GM21786 (cell line): ENCODE measurements around the gene ABLIM1.

Experiments used
- ATAC-seq: cut with Tn5 transposase; IDR thresholded peaks from one replicate; pipeline ENCODE4 v1.9.1; 2021; ENCODE audit not compliant: unreplicated experiment

Gene ABLIM1

GRCh38 chr10:114550756-114551635 lies 107.1 kb downstream of the ABLIM1 start:
- no peak for ATAC-seq

- no peak for ATAC-seq
Observed at GRCh38 chr10:114548662-114549061, 109.4 kb downstream of the ABLIM1 start.

DNA sequence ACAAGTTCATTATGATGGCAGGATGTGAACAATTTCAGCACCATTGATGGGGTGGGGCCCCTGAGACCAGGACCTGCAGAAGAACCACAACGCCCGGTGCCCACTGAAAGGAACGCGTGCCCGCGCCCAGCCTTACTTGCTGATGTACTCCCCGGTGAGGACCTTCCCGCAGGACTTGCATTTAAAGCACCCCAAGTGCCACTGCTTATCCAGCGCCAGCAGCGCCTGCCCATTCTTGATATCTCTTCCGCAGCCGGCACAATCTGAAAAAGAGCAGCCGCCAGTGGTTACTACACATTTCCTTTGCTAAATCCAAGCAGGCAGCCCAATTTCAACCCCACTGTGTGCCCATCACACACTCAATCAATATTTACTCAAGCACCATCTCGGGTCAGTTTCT lies 110.6 kb downstream of the ABLIM1 start:
- no peak for ATAC-seq

GRCh38 chr10:114547056-114547455 lies 111.0 kb downstream of the ABLIM1 start:
- no peak for ATAC-seq

DNA sequence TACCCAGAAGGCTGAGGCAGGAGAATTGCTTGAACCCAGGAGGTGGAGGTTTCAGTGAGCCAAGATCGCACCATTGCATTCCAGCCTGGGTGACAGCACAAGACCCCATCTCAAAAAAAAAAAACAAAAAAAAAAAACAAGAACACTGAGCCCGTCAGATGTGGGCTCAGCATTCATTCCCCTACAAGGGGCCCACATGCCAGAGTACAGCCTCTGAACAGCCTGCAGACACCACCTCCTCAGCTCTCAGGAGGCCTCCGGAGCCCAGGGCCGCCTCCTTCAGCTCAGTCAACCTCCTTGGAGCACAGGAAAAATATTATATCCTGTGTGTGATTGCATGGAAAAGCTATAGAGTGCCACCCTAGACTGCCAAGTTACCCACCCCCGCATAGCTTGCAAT lies 112.3 kb downstream of the ABLIM1 start:
- no peak for ATAC-seq

DNA sequence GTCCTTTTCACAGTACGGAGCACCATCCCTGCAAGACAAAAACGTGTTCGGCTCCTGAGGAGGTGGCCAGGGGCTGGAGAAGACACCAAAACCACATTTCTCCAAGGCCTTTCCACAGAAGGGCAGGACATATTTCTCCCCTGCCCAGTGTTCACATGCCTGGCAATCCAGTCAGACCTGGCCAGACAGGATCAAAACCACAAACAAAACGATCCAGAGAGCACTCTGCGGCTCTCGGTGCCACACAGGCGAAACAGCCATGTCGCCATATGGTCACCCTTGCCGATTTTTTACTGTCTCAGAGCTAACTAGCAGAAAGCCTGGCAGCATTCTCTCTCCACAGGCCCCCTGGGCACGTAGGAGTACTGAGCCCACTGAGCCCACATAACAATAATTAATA lies 113.0 kb downstream of the ABLIM1 start:
- ATAC-seq, result no peak

DNA sequence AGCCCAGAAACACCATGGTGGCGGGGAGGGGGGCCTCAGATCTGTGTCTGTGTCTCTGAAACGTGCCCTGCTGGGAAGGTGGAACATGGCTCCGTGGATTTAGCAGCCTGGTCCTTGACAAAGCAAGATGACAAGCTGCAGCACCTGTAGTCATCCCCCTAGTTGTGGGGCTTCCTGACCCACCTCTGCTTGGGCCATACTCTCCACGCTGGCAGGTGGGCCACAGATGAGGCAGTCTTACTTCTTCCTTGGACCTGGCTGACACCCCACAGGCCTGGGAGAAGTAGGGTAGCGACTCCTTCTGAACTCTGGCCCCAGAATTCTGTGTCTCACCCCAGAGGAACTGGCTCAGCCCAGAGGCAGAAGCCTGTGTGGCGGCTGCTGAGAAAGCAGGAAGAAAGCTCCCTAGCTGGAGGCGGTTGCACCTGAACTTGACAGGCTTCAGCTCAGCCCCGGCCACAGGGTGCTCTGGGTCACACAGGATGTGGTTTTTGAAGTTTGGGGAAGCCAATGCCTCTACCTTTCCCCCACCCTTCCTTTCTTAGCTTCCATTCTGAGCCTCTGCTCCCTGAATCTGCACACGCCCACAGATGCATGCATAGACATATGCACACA lies 113.9 kb downstream of the ABLIM1 start:
- peak; percentile 97 for ATAC-seq

GRCh38 chr10:114543456-114543855 lies 114.6 kb downstream of the ABLIM1 start:
- no peak for ATAC-seq

- ATAC-seq, result no peak
Observed at GRCh38 chr10:114542373-114542772, 115.7 kb downstream of the ABLIM1 start.

GRCh38 chr10:114541797-114542160 lies 116.3 kb downstream of the ABLIM1 start:
- ATAC-seq, result no peak

DNA sequence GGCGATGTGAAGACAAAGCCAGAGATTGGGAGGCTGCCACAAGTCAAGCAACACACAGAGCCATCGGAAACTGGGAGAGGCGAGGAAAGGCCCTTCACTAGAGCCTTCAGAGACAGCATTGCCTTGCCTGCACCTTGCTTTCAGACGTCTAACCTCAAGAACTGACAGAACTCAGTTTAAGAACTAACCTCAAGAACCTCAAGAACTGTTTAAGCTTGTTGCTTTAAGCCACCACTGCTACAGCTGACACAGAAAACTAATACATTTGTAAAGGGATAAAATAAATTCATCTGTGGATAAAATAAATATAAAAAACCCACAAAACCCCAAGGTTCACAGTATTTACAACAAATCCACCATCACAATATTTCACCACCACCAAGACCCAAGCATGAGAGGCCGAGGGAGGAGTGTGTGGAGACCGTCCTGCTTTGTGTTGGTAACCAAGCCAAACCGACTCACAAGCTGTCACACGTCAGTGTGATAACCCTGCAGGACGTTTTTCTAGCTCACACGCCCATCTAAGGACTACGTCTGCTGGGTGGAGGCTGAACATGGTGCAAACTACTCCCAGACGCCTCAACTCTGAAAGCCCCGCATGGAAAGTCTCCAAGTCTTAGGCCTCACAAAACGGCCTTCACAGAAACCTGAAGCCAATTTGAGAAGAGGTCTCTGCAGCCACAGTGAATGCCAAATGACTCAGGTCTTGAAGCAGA lies 116.8 kb downstream of the ABLIM1 start:
- no peak for ATAC-seq

GRCh38 chr10:114540236-114540635 lies 117.8 kb downstream of the ABLIM1 start:
- no peak for ATAC-seq

DNA sequence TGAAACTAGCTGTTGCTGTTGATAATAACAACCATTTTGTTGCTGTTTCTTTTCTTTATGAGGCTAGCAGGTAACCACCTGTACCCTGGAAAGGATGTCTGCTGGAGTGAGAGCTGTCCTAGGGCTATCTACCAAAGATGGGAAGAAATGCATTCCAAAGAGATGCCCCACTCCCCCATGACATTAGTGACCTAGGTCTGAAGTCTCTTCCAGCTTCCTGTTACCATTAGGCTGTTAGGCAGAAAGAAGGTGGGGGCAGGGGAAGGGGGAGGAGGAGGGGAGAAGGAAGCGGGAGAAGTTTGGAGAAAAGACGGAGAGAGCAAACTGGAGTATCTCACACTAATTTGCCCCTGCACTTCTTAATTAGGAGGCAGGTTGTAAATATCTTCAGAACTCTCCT lies 118.5 kb downstream of the ABLIM1 start:
- ATAC-seq, result no peak

GRCh38 chr10:114538181-114538906 lies 119.7 kb downstream of the ABLIM1 start:
- ATAC-seq, result peak; percentile 39

DNA sequence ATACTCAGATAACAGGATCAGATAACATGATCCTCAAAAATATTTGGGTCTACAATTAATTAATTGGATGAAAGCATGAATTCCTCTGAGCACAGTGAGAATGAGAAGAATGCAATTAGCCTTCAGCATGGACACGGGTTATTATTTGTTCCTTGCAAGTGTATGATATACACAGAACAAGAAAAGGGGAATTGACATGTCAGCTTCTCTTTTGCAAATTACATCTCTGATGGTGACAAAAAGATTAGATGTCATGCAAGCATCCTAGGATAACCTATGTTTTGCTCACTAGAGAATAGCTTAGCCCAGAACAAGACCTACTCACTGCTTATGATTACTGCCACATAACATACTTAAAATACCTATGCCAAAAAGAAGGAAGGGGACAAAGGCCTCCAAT lies 120.3 kb downstream of the ABLIM1 start:
- no peak for ATAC-seq

GRCh38 chr10:114534571-114534981 lies 123.5 kb downstream of the ABLIM1 start:
- no peak for ATAC-seq

- no peak for ATAC-seq
Observed at GRCh38 chr10:114532226-114532625, 125.8 kb downstream of the ABLIM1 start.

- peak; percentile 95 for ATAC-seq
Observed at GRCh38 chr10:114526504-114527238, 131.4 kb downstream of the ABLIM1 start.

DNA sequence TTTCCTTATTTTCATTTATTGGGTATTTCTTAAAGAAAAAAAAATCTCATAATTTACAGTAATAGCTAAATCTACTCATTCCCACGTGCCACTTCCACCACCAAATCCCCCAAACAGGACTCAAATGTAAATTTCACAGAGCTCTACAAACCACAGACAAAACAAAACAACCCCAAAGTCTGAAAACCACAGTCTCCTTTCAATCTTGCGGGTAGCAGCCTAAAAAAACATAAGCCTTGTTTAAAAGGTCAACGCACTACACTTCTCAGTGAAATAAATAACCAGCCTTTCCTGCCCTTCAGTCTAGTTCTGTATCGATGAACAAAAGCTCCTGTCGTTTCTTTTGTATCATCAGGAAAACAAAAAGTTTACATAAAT lies 132.0 kb downstream of the ABLIM1 start:
- peak; percentile 33 for ATAC-seq

DNA sequence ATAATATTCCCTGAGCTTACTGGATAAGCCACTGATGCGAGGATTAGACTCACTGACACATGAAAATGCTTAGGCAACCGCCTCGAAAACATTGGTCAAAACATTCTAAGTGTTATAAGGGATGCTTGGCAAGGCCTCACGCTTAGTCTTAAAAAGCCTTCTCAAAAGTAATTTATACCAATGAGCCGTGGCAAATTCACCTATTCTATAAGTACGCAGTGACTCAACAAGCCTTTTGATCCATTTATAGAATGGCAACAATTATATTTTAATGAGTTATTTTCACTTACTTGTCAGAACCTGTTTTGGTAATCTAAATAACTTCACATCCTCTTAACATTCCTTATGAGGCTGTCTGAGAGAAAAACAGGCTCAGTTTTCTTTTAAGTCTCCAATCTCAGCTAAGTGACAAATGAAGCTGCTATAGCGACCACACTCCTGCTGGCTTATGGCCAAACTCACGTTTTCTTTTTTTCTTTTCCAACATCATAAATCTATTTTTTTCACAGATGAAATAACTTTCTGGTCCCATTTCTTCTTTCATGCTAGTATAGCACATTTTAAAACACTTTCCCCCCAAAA lies 132.6 kb downstream of the ABLIM1 start:
- no peak for ATAC-seq
